ENCODE data around the gene HS3ST1. TPM values are rescaled to one million over a fixed set of nuclear protein-coding genes. Genes with fewer than 3 reads are reported as not detected.
"Not testable (repeated sequence)": the region's sequence is repeated elsewhere in the genome, so short reads cannot be mapped to it uniquely, and the experiment has no call there.

The HS3ST1 gene
- polyA plus RNA-seq, 3 donors: 0.01 to 0.02 TPM; not detected in 1

GRCh38 chr4:11393551-11393950, 35.1 kb downstream of the HS3ST1 start:
- Histone ChIP-seq H3K4me3 (replicated peaks in 1 of 3; ENCODE audit: low read depth in 2 of 3, low read length in 3 of 3) (no peak overlapping the region), H3K27me3 (ENCODE audit: control insufficient read depth in 2 of 2, insufficient read depth in 2 of 2, low read length in 2 of 2) (no peaks in the 10 kb centered on the region), H3K4me1 (ENCODE audit: control insufficient read depth in 1 of 2, insufficient read depth in 2 of 2, low read length in 2 of 2) (peaks cover 0 to 4% of the 10 kb centered on the region in 2 donors), H4K20me1 (ENCODE audit: insufficient read depth, low read length) (no peaks in the 10 kb centered on the region), H3K4me2 (replicated peaks; ENCODE audit: extremely low read depth, low read length, poor library complexity, severe bottlenecking) (no peak overlapping the region), H3K79me2 (ENCODE audit: insufficient read depth, low read length) (no peaks in the 10 kb centered on the region), H3K27ac (ENCODE audit: low read depth in 1 of 2, low read length in 2 of 2) (no peak overlapping the region), H3K9me3 (replicated peaks in 1 of 2; ENCODE audit: control insufficient read depth in 1 of 2, insufficient read depth in 1 of 2, low read length in 2 of 2) (no peaks in the 10 kb centered on the region), H3K36me3 (replicated peaks in 1 of 2; ENCODE audit: control insufficient read depth in 1 of 2, insufficient read depth in 2 of 2, low read length in 2 of 2) (no peaks in the 10 kb centered on the region), H2AFZ (ENCODE audit: insufficient read depth, low read depth, low read length, poor library complexity, severe bottlenecking) (no peak overlapping the region), H3K9ac (ENCODE audit: insufficient read depth, low read length, poor library complexity, severe bottlenecking) (no peak overlapping the region)
- DNase-seq: no peak
- Mint-ChIP-seq H3K4me1 (peaks cover 14% of the 10 kb centered on the region), H3K27me3 (ENCODE audit: low read depth in 3 of 3) (peaks cover 0 to 3% (median 0%) of the 10 kb centered on the region in 3 donors), H3K27ac (no peak overlapping the region), H3K4me3 (no peak overlapping the region), H3K36me3 (no peaks in the 10 kb centered on the region), H3K9me3 (peaks cover 0 to under 1% (median 0%) of the 10 kb centered on the region in 7 donors)
- 100% methylated on average over 1 of the region's 2 CpGs for WGBS (ENCODE audit: insufficient coverage)
- intact Hi-C loops (cut with micrococcal nuclease): no loop called here
- no peak for TF ChIP-seq CTCF (IDR thresholded peaks at IDR 0.05)

GRCh38 chr4:11384072-11384471, 44.6 kb downstream of the HS3ST1 start:
- DNase-seq; H2AFZ ChIP-seq (ENCODE audit: insufficient read depth, low read depth, low read length, poor library complexity, severe bottlenecking); H3K4me2 ChIP-seq (replicated peaks; ENCODE audit: extremely low read depth, low read length, poor library complexity, severe bottlenecking); H3K36me3 Mint-ChIP-seq; H3K4me3 Mint-ChIP-seq; H3K4me1 ChIP-seq (ENCODE audit: control insufficient read depth in 1 of 2, insufficient read depth in 2 of 2, low read length in 2 of 2); H3K27ac ChIP-seq (ENCODE audit: low read depth in 1 of 2, low read length in 2 of 2); H3K27me3 ChIP-seq (ENCODE audit: control insufficient read depth in 2 of 2, insufficient read depth in 2 of 2, low read length in 2 of 2); H3K36me3 ChIP-seq (replicated peaks in 1 of 2; ENCODE audit: control insufficient read depth in 1 of 2, insufficient read depth in 2 of 2, low read length in 2 of 2); H3K4me3 ChIP-seq (replicated peaks in 1 of 3; ENCODE audit: low read depth in 2 of 3, low read length in 3 of 3); H4K20me1 ChIP-seq (ENCODE audit: insufficient read depth, low read length); H3K9ac ChIP-seq (ENCODE audit: insufficient read depth, low read length, poor library complexity, severe bottlenecking); H3K4me1 Mint-ChIP-seq; H3K27ac Mint-ChIP-seq; H3K9me3 ChIP-seq (replicated peaks in 1 of 2; ENCODE audit: control insufficient read depth in 1 of 2, insufficient read depth in 1 of 2, low read length in 2 of 2); H3K27me3 Mint-ChIP-seq (ENCODE audit: low read depth in 3 of 3); H3K79me2 ChIP-seq (ENCODE audit: insufficient read depth, low read length); intact Hi-C loops (cut with micrococcal nuclease): not testable (repeated sequence)
- 94% methylated on average over 7 of the region's 15 CpGs for WGBS (ENCODE audit: insufficient coverage)
- peaks cover 0 to 19% (median 10%) of the 10 kb centered on the region in 7 donors for H3K9me3 Mint-ChIP-seq

Measured in CD14-positive monocyte (primary cell).